ENCODE results near the gene PPP1R2C.

PPP1R2C gene
- total RNA-seq: 0 to 0.05 reads per million in 2 donors

GRCh38 chrX:42778096-42778495, at the start of gene PPP1R2C:
TSS of gene PPP1R2C (minus strand) at chrX:42778163. CDS start at chrX:42778079, 84 bp downstream.
- DNase-seq: peak; percentile 26

- no peak for DNase-seq
These were observed 47.2 kb upstream of the PPP1R2C start for GRCh38 chrX:42825201-42825600.

GRCh38 chrX:42824541-42824940, 46.6 kb upstream of the PPP1R2C start:
- no peak for DNase-seq

GRCh38 chrX:42823443-42823842, 45.5 kb upstream of the PPP1R2C start:
- no peak for DNase-seq

- DNase-seq: no peak
These were observed 44.0 kb upstream of the PPP1R2C start for GRCh38 chrX:42821803-42822443.

GRCh38 chrX:42818151-42818921, 40.4 kb upstream of the PPP1R2C start:
- DNase-seq: no peak

- no peak for DNase-seq
These were observed 31.6 kb upstream of the PPP1R2C start for GRCh38 chrX:42809569-42809968.

- DNase-seq: no peak
These were observed 29.4 kb upstream of the PPP1R2C start for GRCh38 chrX:42807393-42807792.

- DNase-seq: no peak
These were observed 26.6 kb upstream of the PPP1R2C start for GRCh38 chrX:42804524-42804923.

- no peak for DNase-seq
These were observed 25.4 kb upstream of the PPP1R2C start for GRCh38 chrX:42803320-42803719.

GRCh38 chrX:42797651-42798269, 19.8 kb upstream of the PPP1R2C start:
- DNase-seq: no peak

- no peak for DNase-seq
These were observed 5.5 kb upstream of the PPP1R2C start for GRCh38 chrX:42783451-42783850.

- no peak for DNase-seq
These were observed 1.8 kb downstream of the PPP1R2C start for GRCh38 chrX:42776195-42776594.

- no peak for DNase-seq
These were observed 5.1 kb downstream of the PPP1R2C start for GRCh38 chrX:42772874-42773273.

- no peak for DNase-seq
These were observed 6.2 kb downstream of the PPP1R2C start for GRCh38 chrX:42771506-42772335.

- no peak for DNase-seq
These were observed 7.4 kb downstream of the PPP1R2C start for GRCh38 chrX:42770566-42770965.

- DNase-seq: no peak
These were observed 18.1 kb downstream of the PPP1R2C start for GRCh38 chrX:42759881-42760280.

GRCh38 chrX:42755815-42756214, 22.1 kb downstream of the PPP1R2C start:
- DNase-seq: no peak

GRCh38 chrX:42754603-42755002, 23.4 kb downstream of the PPP1R2C start:
- DNase-seq: no peak

GRCh38 chrX:42754115-42754514, 23.8 kb downstream of the PPP1R2C start:
- no peak for DNase-seq

- DNase-seq: no peak
These were observed 25.2 kb downstream of the PPP1R2C start for GRCh38 chrX:42752730-42753129.

GRCh38 chrX:42751573-42751972, 26.4 kb downstream of the PPP1R2C start:
- no peak for DNase-seq
